ENCODE measurements around the gene RANBP9. TPM values are rescaled to one million over a fixed set of nuclear protein-coding genes. Genes with fewer than 3 reads are reported as not detected.

Gene RANBP9
- total RNA-seq, 1 donor from 2014 or later = 55.4 TPM

DNA sequence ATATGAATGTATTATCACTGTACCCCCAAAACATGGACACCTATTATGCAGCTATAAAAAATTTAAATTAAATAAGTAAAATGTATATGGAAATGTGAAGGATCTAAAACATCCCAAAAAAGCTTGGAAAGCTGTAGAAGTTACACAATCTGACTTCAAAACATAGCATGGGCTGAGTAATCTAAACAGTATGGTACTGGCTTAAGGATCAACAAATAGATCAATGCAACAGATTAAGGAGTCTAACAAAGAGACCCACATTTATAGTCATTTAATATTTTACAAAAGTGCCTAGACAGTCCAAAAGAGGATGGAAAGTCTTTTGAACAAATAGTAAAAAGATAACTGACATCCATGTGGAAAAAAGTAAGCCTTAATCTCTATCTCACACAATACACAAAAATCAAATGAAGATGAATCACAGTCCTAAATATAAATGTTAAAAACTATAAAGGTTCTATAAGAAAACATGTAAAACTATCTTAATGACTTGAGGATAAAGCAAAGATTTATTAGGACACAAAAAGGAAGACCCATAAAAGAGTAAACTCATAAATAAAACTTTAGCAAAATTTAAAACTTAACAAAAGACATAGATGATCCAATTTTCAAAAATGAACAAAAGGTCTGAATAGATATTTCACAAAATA lies 46.8 kb downstream of the RANBP9 start:
- no peak overlapping the region for H3K4me3 Mint-ChIP-seq (ENCODE audit: unreplicated experiment)
- no peaks in the 10 kb centered on the region for H3K9me3 Mint-ChIP-seq (ENCODE audit: unreplicated experiment)
- peaks cover 46% of the 10 kb centered on the region for H3K4me1 Mint-ChIP-seq (ENCODE audit: unreplicated experiment)
- TF ChIP-seq CTCF (IDR thresholded peaks at IDR 0.05) = no peak
- H3K27me3 Mint-ChIP-seq (ENCODE audit: unreplicated experiment) = no peaks in the 10 kb centered on the region
- peak overlapping the region; percentile 11 for H3K27ac Mint-ChIP-seq (ENCODE audit: unreplicated experiment)
- no peak for DNase-seq (ENCODE audit: extremely low spot score, unreplicated experiment)
- H3K36me3 Mint-ChIP-seq (ENCODE audit: unreplicated experiment) = peaks cover 8% of the 10 kb centered on the region

DNA sequence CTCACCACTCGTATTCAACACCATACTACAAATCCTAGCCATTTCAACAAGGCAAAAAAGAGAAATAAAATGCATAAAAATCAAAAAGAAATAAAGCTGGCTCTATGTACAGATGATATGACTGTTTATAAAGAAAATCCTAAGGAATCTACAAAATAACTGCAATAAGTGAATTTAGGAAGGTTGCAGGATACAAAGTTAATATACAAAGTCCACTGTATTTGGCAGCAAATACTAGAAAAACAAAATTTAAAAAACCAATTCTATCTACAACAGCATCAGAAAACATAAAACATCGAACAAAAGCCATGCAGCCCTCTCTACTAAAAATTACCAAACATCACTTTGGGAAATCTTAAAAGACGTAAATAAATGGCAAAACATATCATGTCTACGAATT lies 47.6 kb downstream of the RANBP9 start:
- H3K36me3 Mint-ChIP-seq (ENCODE audit: unreplicated experiment) = peaks cover 5% of the 10 kb centered on the region
- peaks cover 50% of the 10 kb centered on the region for H3K4me1 Mint-ChIP-seq (ENCODE audit: unreplicated experiment)
- H3K4me3 Mint-ChIP-seq (ENCODE audit: unreplicated experiment) = no peak overlapping the region
- H3K27me3 Mint-ChIP-seq (ENCODE audit: unreplicated experiment) = no peaks in the 10 kb centered on the region
- DNase-seq (ENCODE audit: extremely low spot score, unreplicated experiment) = no peak
- no peak for TF ChIP-seq CTCF (IDR thresholded peaks at IDR 0.05)
- no peak overlapping the region for H3K27ac Mint-ChIP-seq (ENCODE audit: unreplicated experiment)
- no peaks in the 10 kb centered on the region for H3K9me3 Mint-ChIP-seq (ENCODE audit: unreplicated experiment)

DNA sequence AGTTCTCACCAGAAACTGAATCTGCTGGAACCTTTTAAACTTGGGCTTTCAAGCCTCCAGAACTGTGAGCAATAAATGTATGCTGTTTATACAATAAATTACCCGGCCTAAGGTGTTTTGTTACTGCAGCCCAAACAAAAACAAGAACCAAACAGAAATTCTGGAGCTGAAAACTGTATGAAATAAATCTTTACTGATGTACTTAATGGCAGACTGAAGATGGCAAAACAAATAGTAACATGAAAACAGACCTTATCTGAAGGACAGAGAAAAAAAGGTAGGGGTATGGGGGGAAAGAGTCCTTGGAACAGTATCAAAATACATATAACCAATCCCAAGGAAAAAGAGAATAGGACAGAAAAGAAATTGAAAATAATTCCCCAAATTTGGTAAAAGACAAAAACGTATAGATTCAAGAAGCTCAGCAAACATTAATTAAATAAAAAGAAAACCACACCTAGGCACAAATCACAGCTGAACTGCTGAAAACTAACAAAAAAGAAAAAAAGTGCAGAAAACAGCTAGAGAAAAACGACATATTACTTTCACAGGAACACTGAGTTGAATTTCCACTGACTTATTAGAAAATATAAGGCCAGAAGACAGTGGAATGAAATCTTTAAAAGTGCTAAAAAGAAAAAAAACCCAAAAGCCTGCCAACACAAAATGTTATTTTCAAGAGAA lies 48.8 kb downstream of the RANBP9 start:
- Mint-ChIP-seq H3K27me3 (ENCODE audit: unreplicated experiment) (no peaks in the 10 kb centered on the region), H3K4me1 (ENCODE audit: unreplicated experiment) (peaks cover 48% of the 10 kb centered on the region), H3K36me3 (ENCODE audit: unreplicated experiment) (peaks cover 2% of the 10 kb centered on the region), H3K9me3 (ENCODE audit: unreplicated experiment) (no peaks in the 10 kb centered on the region), H3K4me3 (ENCODE audit: unreplicated experiment) (no peak overlapping the region), H3K27ac (ENCODE audit: unreplicated experiment) (no peak overlapping the region)
- DNase-seq (ENCODE audit: extremely low spot score, unreplicated experiment) = no peak
- TF ChIP-seq CTCF (IDR thresholded peaks at IDR 0.05) = no peak

DNA sequence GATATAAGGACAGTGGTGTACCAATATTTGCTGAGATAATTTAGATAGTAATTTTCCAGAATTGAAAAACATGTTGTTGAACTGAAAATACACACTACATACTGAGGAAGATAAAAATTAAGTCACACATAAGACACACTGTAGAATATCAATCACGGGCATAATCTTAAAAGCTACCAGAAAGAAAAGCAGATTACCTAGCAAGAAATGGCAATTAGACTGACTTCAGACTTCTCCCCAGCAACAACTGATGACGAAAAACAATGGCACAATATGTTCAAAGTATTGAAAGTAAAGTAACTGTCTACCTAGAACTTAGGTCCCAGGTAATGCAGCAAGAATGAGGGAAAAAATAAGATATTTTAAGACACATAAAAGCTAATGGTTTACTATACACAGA lies 50.0 kb downstream of the RANBP9 start:
- H3K4me3 Mint-ChIP-seq (ENCODE audit: unreplicated experiment) = no peak overlapping the region
- DNase-seq (ENCODE audit: extremely low spot score, unreplicated experiment) = no peak
- H3K9me3 Mint-ChIP-seq (ENCODE audit: unreplicated experiment) = no peaks in the 10 kb centered on the region
- H3K27me3 Mint-ChIP-seq (ENCODE audit: unreplicated experiment) = no peaks in the 10 kb centered on the region
- H3K4me1 Mint-ChIP-seq (ENCODE audit: unreplicated experiment) = peaks cover 43% of the 10 kb centered on the region
- TF ChIP-seq CTCF (IDR thresholded peaks at IDR 0.05) = no peak
- peaks cover 2% of the 10 kb centered on the region for H3K36me3 Mint-ChIP-seq (ENCODE audit: unreplicated experiment)
- H3K27ac Mint-ChIP-seq (ENCODE audit: unreplicated experiment) = no peak overlapping the region

DNA sequence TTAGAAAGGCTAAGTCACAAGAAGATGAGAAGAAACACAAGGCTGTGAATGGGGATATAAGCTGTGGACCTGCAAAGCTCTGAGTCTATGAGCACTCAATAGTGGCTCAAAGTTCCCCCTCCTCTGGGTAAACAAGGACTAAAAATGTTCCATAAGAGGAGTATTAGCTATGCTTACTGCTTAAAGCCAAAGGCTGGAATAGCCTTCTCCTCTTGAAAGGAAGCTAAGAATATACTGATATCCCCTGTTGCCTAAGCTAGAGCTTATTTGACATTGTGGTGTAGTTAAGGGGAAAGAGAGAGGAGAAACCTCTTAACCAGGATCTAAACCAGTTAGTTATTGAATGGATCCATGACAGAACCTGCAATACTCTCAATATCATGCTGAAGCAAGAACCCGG lies 50.7 kb downstream of the RANBP9 start:
- no peak for TF ChIP-seq CTCF (IDR thresholded peaks at IDR 0.05)
- no peak overlapping the region for H3K27ac Mint-ChIP-seq (ENCODE audit: unreplicated experiment)

More for the DNA sequence above, 50.7 kb downstream of the RANBP9 start:
- Mint-ChIP-seq H3K36me3 (ENCODE audit: unreplicated experiment) (peaks cover 2% of the 10 kb centered on the region), H3K4me3 (ENCODE audit: unreplicated experiment) (no peak overlapping the region), H3K9me3 (ENCODE audit: unreplicated experiment) (no peaks in the 10 kb centered on the region), H3K27me3 (ENCODE audit: unreplicated experiment) (no peaks in the 10 kb centered on the region), H3K4me1 (ENCODE audit: unreplicated experiment) (peaks cover 40% of the 10 kb centered on the region)
- DNase-seq (ENCODE audit: extremely low spot score, unreplicated experiment) = no peak

All from osteocyte (in vitro differentiated cells).